Panc1 (cell line): ENCODE results near the gene ADAMTS18. TPM values are rescaled to one million over a fixed set of nuclear protein-coding genes. Genes with fewer than 3 reads are reported as not detected.

Experiments
- ATAC-seq: fragments of 200-7000 bp; cut with Tn5 transposase; 2 replicates; pipeline ENCODE4 v1.9.1; 2020; ENCODE audit warnings: mild to moderate bottlenecking, moderate library complexity
- Bru-seq: library from RNA; stranded (reverse); fragments of 400-500 nt; gene quantifications from one replicate; lab custom pipeline; 2021; lab: Mats Ljungman, UMichigan
- BruChase-seq, 2 experiments: library from RNA; stranded (reverse); fragments of 400-500 nt; gene quantifications; one replicate each; lab custom pipeline; 2021; lab: Mats Ljungman, UMichigan
- BruUV-seq: library from RNA; stranded (reverse); fragments of 400-500 nt; replicated peaks from 2 replicates; lab custom pipeline; 2021; lab: Mats Ljungman, UMichigan
- CTCF ChIA-PET: fragments of 300-600 bp; sonication (Branson Sonifier 250); formaldehyde crosslinking; loops from one replicate; lab custom pipeline; 2022; ENCODE audit warnings: antibody characterized with exemption; lab: Charles Lee
- POLR2A ChIA-PET: fragments of 300-600 bp; sonication (Branson Sonifier 250); formaldehyde crosslinking; loops from one replicate; lab custom pipeline; 2022; ENCODE audit warnings: antibody characterized with exemption; lab: Charles Lee
- DNase-seq: peaks from one replicate; pipeline ENCODE4 v3.0.0-alpha.2; 2010; ENCODE audit warnings: low read depth, low spot score
- H3K27ac ChIP-seq: 2 replicates; pipeline ENCODE4 v1.5.1; 2011; ENCODE audit warnings: mild to moderate bottlenecking, low read length, inconsistent platforms
- H3K27me3 ChIP-seq: fragments of 200-500 bp; sonication (Bioruptor generic); 2 replicates; pipeline ENCODE4 v1.6.0; 2014; ENCODE audit warnings: low read length, inconsistent platforms; ENCODE audit not compliant: control insufficient read depth, insufficient read depth
- H3K36me3 ChIP-seq: fragments of 200-500 bp; sonication (Bioruptor generic); 2 replicates; pipeline ENCODE4 v1.5.1; 2014; ENCODE audit warnings: inconsistent platforms, mild to moderate bottlenecking, low read length, moderate library complexity; ENCODE audit not compliant: control insufficient read depth, insufficient read depth
- H3K4me1 ChIP-seq: 2 replicates; pipeline ENCODE4 v1.5.1; 2011; ENCODE audit warnings: inconsistent platforms, mild to moderate bottlenecking, low read length, moderate library complexity; ENCODE audit not compliant: control insufficient read depth, insufficient read depth
- H3K4me3 ChIP-seq, 2 experiments: 2 replicates each; pipeline ENCODE4 v1.5.1; 2011 to 2012; ENCODE audit warnings: low read depth in 2 of 2, low read length in 2 of 2, mild to moderate bottlenecking in 2 of 2, inconsistent platforms in 1 of 2, moderate library complexity in 1 of 2
- H3K9me3 ChIP-seq: fragments of 200-500 bp; sonication (Bioruptor generic); 2 replicates; pipeline ENCODE4 v1.5.1; 2014; ENCODE audit warnings: low read depth, mild to moderate bottlenecking, inconsistent platforms, low read length, moderate library complexity; ENCODE audit not compliant: control insufficient read depth, insufficient read depth
- CTCF ChIP-seq: fragments of 450-650 bp; IDR thresholded peaks from 2 replicates; pipeline ENCODE4 v1.5.1; 2017; ENCODE audit warnings: mild to moderate bottlenecking
- POLR2AphosphoS5 ChIP-seq: IDR thresholded peaks from 2 replicates; pipeline ENCODE4 v1.6.1; 2012; ENCODE audit warnings: mild to moderate bottlenecking, low read depth, low read length, moderate library complexity
- SIN3A ChIP-seq: IDR thresholded peaks from 2 replicates; pipeline ENCODE4 v1.6.1; 2012; ENCODE audit warnings: low read depth, mild to moderate bottlenecking, low read length, moderate library complexity, borderline replicate concordance; ENCODE audit not compliant: insufficient read depth
- TCF7L2 ChIP-seq: IDR thresholded peaks from 2 replicates; pipeline ENCODE4 v1.6.1; 2011; ENCODE audit warnings: mild to moderate bottlenecking, low read depth, low read length, inconsistent platforms
- in situ Hi-C: cut with HindIII; loops from 2 replicates; pipeline ENCODE4 v1.10.0; 2016; ENCODE audit warnings: low sequenced_read_pairs, low pct_unique_long_range_greater_than_20kb
- intact Hi-C: fragments of 100-400 bp; cut with micrococcal nuclease; formaldehyde crosslinking; loops from one replicate; pipeline ENCODE4 v1.10.0; 2022; ENCODE audit not compliant: unreplicated experiment
- long read RNA-seq: library from polyadenylated mRNA; unstranded; transcript quantifications from one replicate; pipeline ENCODE4 v2.0.0, GENCODE V29; 2021; ENCODE audit not compliant: unreplicated experiment
- polyA plus RNA-seq: library from polyadenylated mRNA; unstranded; fragments of >200 nt; gene quantifications from one replicate; pipeline ENCODE4 v1.2.1, GENCODE V29; 2012; ENCODE audit warnings: missing spikeins; ENCODE audit not compliant: insufficient read length
- total RNA-seq: library from RNA; stranded (reverse); gene quantifications from one replicate; pipeline ENCODE4 v1.2.1, GENCODE V29; 2021; ENCODE audit not compliant: unreplicated experiment
- TF ChIP-seq, protein P1 (sequence below), 2 experiments: IDR thresholded peaks; 2 replicates each; pipeline ENCODE4 v1.6.1; 2011 to 2012; ENCODE audit warnings: low read depth in 2 of 2, control low read depth in 1 of 2, low read length in 1 of 2, mild to moderate bottlenecking in 1 of 2, moderate library complexity in 1 of 2; ENCODE audit not compliant: insufficient read depth in 1 of 2

The ADAMTS18 gene
- total RNA-seq (not detected), Bru-seq, nascent RNA (percentile 16 among the genes with signal in this experiment), BruChase-seq, experiment 1, labeled RNA remaining after a 2-hour chase (percentile 9 among the genes with signal in this experiment), BruChase-seq, experiment 2, labeled RNA remaining after a 6-hour chase (percentile 3 among the genes with signal in this experiment)
- polyA plus RNA-seq, result not detected
- long read RNA-seq, result 0 reads

GRCh38 chr16:77434530-77435271, at the start of gene ADAMTS18:
Gene ADAMTS18 (minus strand): TSS chr16:77435034. CDS start chr16:77434695, 339 bp downstream.
- intact Hi-C loops (loop anchor here (5.0 kb wide), 2 partner anchors 148 to 197 kb away; no protein-coding TSS in a partner anchor), in situ Hi-C loops (no loop called here)
- Histone ChIP-seq H3K27ac (no peak within 1 kb of the TSS; the same call in 1 of the 2 replicates), H3K27me3 (no peaks in the 10 kb centered on the region), H3K36me3 (no peaks in the 10 kb centered on the region), H3K9me3 (no peaks in the 10 kb centered on the region), H3K4me3 (no peak within 1 kb of the TSS), H3K4me1 (peaks cover 3% of the 10 kb centered on the region; the same call in 1 of the 2 replicates)
- DNase-seq (no peak), ATAC-seq (no peak)
- CTCF ChIA-PET, result no interaction called here
- TF ChIP-seq CTCF (no peak), SIN3A (no peak), TCF7L2 (no peak), POLR2AphosphoS5 (no peak)
- TF ChIP-seq, protein P1, sequence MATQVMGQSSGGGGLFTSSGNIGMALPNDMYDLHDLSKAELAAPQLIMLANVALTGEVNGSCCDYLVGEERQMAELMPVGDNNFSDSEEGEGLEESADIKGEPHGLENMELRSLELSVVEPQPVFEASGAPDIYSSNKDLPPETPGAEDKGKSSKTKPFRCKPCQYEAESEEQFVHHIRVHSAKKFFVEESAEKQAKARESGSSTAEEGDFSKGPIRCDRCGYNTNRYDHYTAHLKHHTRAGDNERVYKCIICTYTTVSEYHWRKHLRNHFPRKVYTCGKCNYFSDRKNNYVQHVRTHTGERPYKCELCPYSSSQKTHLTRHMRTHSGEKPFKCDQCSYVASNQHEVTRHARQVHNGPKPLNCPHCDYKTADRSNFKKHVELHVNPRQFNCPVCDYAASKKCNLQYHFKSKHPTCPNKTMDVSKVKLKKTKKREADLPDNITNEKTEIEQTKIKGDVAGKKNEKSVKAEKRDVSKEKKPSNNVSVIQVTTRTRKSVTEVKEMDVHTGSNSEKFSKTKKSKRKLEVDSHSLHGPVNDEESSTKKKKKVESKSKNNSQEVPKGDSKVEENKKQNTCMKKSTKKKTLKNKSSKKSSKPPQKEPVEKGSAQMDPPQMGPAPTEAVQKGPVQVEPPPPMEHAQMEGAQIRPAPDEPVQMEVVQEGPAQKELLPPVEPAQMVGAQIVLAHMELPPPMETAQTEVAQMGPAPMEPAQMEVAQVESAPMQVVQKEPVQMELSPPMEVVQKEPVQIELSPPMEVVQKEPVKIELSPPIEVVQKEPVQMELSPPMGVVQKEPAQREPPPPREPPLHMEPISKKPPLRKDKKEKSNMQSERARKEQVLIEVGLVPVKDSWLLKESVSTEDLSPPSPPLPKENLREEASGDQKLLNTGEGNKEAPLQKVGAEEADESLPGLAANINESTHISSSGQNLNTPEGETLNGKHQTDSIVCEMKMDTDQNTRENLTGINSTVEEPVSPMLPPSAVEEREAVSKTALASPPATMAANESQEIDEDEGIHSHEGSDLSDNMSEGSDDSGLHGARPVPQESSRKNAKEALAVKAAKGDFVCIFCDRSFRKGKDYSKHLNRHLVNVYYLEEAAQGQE (IDR thresholded peaks at IDR 0.05; ENCODE audit: insufficient read depth in 1 of 2, low read depth in 2 of 2, low read length in 1 of 2), result no peak
- no TSS peak for BruUV-seq
- POLR2A ChIA-PET, result no interaction called here

DNA sequence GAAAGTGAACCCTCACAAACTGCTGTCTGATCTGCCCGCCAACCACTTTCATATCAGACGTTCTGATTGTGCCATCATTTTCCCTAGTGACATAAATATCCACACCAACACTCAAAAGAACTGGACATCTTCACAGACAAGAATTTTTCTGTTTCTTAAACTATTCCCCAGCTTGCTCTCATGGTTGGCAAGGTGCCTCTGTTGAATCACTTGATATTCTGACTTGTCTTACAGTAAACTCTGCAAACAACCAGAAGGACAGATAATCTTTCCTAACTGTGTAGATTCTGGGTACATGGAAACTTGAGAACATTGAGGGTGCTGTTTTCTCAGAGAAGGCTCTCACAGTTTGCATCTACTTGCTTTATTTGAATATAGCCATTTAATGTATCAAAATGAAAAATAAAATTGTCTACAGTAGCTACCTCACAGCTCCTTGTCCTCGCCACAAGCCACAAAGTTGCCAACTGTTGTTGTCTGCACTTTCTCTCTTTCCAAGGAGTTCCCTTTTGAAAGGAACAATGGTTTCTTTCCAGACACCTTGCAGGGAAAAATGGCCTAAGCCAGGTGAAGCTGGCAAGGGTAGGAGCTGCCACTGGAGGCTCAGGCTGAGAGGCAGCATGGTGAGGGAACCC, 46.0 kb upstream of the ADAMTS18 start:
- intact Hi-C loops (no loop called here), in situ Hi-C loops (no loop called here)
- no peaks in the 10 kb centered on the region for H3K27me3 ChIP-seq
- H3K4me3 ChIP-seq, result no peak overlapping the region
- POLR2A ChIA-PET, result no interaction called here
- DNase-seq (no peak), ATAC-seq (no peak)
- H3K36me3 ChIP-seq, result no peaks in the 10 kb centered on the region; the same call in 1 of the 2 replicates
- no TSS peak for BruUV-seq
- CTCF ChIA-PET, result interaction anchor here (0.7 kb wide), 1 partner anchor 101 kb away, joined by 6 read pairs; no protein-coding TSS in a partner anchor
- no peak overlapping the region for H3K27ac ChIP-seq
- no peaks in the 10 kb centered on the region for H3K9me3 ChIP-seq
- no peaks in the 10 kb centered on the region; the same call in 1 of the 2 replicates for H3K4me1 ChIP-seq
- TF ChIP-seq POLR2AphosphoS5, result no peak
- no peak for TF ChIP-seq TCF7L2
- TF ChIP-seq, protein P1 (IDR thresholded peaks at IDR 0.05; ENCODE audit: insufficient read depth in 1 of 2, low read depth in 2 of 2, low read length in 1 of 2), result no peak
- no peak for TF ChIP-seq SIN3A
- TF ChIP-seq CTCF, result no peak
